NCI-H1092 treated with DMSO at 0.1 percent for 48 hours (cell line): Measurements from ENCODE around the gene METTL23.
"Not testable (repeated sequence)": the region's sequence is repeated elsewhere in the genome, so short reads cannot be mapped to it uniquely, and the experiment has no call there.

ENCODE experiments used
- DNase-seq: peaks from one replicate; lab custom pipeline; 2025; lab: John Stamatoyannopoulos, UW

The METTL23 gene

DNA sequence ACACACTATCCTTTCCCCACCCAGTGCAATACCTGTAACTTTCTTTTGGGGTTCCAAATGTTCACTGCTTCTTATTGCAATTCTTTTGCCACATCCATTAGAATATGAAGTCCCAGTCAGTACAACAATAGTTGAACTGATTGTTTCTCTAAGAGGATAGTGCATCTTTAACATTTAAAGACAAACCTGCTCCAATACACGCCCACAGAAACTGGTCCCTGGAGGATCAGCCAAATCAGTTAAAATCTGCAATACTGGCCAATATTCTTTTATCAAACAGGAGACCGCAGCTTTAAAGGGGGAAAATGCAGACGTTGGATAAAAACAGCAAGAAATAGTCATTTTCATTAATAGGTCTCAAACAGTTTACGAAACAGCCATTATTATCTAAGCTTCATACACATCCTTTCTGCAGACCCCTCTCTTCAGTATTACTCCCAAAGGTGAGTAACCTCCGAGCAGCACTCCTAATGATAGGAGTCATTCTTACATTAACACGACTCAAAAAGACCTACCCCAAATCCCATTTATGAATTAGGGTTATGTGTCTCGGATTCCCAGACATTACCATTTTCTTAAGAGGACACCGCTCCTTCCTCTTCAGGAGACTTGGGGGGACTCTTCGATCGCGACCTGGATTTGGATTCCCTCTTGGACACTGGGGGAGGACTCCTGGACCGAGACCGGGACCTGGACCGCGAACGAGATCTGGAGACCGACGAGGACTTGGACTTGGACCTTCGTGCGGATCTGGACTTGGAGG, 9.1 kb downstream of the METTL23 start:
- DNase-seq: no peak

DNA sequence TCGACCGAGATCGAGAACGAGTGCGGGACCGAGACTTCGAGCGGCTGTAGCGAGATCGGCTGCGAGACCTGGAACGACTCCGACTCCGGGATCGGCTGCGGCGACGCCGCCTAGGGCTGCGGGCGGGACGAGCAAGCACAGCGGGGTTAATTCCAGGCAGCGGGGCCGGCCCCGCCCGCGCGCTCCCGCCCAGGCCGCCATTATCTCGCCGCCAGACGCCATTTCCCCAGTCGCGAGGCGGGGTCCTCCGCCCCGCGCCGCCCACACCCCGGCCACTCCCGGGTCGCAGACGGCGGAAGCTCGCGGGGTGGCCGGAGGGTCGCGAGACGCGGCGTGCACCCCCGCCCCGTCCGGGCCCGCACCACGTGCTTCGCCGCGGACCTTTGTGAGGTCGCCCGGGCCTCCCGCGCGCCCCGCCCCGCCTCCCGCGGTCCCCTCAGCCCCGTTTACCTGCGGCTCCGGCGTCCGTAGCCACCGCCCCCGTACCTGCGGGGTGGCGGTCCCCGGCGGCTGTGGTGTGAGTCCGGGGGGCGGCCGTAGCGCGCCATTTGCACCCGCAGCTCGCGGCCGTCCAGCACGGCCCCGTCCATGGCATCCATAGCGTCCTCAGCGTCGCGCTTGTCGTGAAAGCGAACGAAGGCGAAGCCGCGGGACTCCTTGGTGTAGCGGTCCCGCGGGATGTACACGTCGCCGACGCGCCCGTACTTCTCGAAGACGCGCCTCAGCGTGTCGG, 9.9 kb downstream of the METTL23 start:
- DNase-seq: peak; percentile 57

GRCh38 chr17:76737082-76737675, 10.5 kb downstream of the METTL23 start, which contains the start of gene SRSF2:
SRSF2 (minus strand) TSS chr17:76737331; CDS start chr17:76737160, 171 bp downstream.
- peak; percentile 99 for DNase-seq

GRCh38 chr17:76737676-76738467, 11.2 kb downstream of the METTL23 start, which contains the start of gene MFSD11:
MFSD11 (plus strand) TSS chr17:76738119; CDS start chr17:76738353, 234 bp downstream.
- peak; percentile 95 for DNase-seq

- DNase-seq: no peak
Measured at GRCh38 chr17:76738468-76738850, 11.8 kb downstream of the METTL23 start.

DNA sequence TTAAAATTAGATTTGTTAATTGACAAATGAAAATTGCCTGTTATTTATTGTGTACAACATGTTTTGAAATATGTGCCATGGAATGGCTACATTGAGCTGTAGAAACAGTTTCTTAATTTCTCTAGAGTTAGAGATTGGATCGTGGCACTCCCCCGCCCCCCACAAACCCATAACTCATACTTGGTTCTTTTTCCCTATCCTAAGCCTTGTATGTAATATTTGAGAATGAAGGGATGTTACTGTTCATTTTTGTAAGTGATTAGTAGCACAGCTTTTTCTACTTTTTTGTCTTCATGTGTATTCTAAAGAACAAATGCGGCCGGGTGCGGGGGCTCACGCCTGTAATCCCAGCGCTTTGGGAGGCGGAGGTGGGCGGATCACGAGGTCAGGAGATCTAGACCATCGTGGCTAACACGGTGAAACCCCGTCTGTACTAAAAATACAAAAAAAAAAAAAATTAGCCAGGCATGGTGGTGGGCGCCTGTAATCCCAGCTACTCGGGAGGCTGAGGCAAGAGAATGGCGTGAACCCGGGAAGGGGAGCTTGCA, 13.0 kb downstream of the METTL23 start:
- not testable (repeated sequence) for DNase-seq

GRCh38 chr17:76740329-76741118, 13.9 kb downstream of the METTL23 start:
- DNase-seq: no peak

- no peak for DNase-seq
Measured at GRCh38 chr17:76742958-76743357, 16.3 kb downstream of the METTL23 start.

- DNase-seq: no peak
Measured at GRCh38 chr17:76744747-76745146, 18.1 kb downstream of the METTL23 start.

DNA sequence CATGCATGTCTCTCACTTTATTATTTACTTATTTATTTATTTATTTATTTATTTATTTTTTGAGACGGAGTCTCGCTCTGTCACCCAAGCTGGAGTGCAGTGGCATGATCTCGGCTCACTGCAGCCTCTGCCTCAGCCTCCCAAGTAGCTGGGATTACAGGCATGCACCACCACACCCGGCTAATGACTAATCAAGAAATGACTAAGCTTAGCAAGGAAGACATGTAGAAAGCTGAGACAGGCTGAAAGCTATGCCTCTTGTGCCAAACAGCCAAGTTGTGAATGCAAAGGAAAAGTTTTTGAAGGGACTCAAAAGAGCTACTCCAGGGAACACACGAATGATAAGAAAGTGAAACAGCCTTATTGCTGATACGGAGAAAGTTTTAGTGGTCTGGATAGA, 19.1 kb downstream of the METTL23 start:
- DNase-seq: not testable (repeated sequence)

DNA sequence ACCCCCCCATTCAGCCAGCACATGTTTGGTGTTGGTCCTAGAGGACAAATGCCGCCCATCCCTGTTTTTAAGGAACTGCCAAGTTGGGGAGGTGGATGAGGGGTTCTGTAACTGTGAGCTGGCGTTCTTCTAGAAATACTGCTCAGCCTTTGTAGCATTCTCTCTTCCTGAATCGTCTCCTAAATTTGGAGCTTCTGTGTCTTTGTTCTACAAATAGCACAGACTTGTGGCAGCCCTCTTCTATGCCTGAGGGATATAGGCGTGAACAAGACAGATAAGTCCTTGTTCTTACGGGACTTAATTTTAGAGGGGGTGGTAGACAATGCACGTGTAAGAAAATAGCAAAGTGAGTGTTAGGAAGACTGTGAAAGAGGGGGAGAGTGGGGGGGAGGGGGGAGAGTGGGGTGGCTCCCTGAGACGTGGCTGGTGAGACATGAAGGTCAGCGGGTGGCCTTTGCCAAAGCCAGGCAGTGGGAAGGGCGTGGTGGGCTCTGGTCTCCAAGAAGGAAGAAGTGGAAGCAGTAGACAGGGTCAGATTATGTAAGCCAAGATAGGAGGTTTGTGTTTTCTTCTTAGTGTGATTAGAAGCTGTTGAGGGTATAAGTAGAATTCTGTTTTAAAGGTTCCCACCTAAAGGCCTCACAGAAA, 21.2 kb downstream of the METTL23 start:
- DNase-seq: no peak

GRCh38 chr17:76748657-76749056, 22.0 kb downstream of the METTL23 start:
- DNase-seq: no peak

DNA sequence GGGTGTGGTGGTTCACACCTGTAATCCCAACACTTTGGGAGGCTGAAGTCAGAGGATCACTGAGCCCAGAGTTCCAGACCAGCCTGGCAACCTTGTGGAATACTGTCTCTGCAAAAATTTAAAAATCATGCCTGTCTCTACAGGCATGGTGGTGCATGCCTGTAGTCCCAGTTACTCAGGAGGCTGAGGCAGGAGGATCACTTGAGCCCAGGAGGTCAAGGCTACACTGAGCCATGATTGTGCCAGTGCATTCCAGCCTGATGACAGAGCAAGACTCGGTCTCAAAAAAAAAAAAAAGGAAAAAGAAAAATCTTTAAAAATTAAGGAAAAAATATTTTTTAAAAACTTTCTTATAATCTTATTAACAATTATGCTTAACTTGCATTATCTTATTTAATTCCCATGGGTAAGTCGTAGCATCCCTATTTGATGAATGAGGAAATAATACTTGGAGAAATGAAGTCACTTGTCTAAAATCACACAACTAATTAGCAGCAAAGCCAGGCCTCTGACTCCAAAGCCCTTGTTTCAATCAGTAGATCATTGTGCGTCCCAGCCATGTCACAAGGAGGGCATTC, 24.9 kb downstream of the METTL23 start:
- DNase-seq: no peak

GRCh38 chr17:76752006-76752405, 25.4 kb downstream of the METTL23 start:
- no peak for DNase-seq

DNA sequence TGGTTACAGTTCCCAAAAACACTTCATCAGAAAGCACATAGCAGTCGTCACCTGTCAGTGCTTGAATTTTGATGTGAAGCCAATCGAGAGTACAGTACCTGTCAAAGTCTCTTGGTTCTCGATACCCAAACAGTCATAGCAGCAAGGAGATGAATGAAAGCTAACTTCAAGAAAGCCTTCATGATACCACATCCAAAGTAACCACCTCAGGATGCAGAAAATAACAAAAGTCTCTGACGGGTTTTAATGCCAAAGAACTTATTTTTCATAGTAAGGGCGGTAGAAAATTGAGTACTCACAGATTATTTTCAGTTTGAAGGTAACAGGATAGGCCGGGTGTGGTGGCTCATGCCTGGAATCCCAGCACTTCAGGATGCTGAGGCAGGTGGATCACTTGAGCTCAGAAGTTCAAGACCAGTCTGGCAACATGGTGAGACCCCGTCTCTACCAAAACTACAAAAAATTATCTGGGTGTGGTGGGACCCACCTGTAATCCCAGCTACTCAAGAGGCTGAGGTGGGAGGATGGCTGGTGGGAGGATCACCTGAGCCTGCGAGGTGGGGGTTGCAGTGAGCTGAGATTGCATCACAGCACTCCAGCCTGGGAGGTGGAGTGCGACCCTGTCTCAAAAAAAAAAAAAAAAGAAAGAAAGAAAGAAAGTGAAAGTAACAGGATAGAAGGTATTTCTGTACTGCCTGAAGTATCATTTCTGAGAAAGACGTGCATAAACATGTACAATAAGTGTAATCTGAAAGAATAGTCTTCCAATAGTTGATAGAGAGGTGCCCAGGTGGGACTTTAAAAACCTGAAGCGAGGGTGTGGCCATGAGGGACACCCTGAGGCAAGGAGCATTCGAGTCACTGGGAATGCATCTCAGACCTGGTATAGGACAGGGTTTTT, 26.7 kb downstream of the METTL23 start:
- no peak for DNase-seq

- DNase-seq: no peak
Measured at GRCh38 chr17:76755285-76755684, 28.6 kb downstream of the METTL23 start.

GRCh38 chr17:76757256-76757655, 30.6 kb downstream of the METTL23 start:
- DNase-seq: no peak

GRCh38 chr17:76758570-76758969, 31.9 kb downstream of the METTL23 start:
- DNase-seq: no peak
